HG03378 (cell line): ENCODE results near the gene TRIM7.
A peak's percentile ranks its signal among the peaks of the same experiment; 100 is the strongest.
"Not testable (repeated sequence)": the region's sequence is repeated elsewhere in the genome, so short reads cannot be mapped to it uniquely, and the experiment has no call there.

Experiments
- ATAC-seq: cut with Tn5 transposase; IDR thresholded peaks from one replicate; pipeline ENCODE4 v1.9.1; 2021; ENCODE audit warnings: mild to moderate bottlenecking, moderate library complexity; ENCODE audit not compliant: unreplicated experiment

Gene TRIM7

DNA sequence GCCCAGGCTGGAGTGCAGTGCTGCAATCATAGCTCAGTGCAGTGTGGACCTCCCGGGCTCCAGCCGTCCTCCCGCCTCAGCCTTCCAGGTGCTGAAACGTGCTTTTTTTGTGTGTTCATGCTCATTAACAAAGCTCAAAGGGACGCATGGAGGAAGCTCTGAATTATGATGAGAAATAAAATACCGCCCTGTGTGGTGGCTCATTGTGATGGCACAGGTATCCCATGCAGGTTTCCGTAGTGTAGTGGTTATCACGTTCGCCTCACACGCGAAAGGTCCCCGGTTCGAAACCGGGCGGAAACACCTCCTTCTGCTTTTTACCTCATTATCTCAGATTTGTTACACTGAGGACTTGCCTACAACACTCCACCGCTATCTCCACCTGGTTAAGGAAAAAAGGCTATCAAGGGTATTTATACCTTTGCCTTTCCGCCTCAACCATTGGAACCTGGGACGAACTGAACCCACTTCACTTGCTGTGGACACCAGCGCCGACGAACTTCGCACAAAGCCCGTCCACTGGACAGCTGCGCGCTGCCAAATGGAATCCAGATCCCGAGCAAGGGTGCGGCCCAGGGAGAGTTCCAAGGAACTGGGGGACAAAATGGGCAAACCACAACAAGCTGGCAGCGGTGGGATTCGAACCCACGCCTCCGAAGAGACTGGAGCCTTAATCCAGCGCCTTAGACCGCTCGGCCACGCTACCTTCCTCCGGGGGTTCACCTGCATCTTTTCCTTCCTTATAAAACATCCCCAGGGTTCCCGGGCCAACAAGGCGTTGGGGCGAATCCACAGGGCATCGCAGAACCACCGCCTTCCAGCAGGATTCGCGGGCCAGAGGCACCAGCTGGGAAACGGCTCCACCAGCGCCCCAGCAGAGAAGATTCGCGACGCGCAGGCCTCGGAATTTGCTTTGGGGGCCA, 31.3 kb downstream of the TRIM7 start:
- peak; percentile 42 for ATAC-seq

- ATAC-seq: peak; percentile 15
Observed at GRCh38 chr5:181173027-181173419, 32.0 kb downstream of the TRIM7 start.

GRCh38 chr5:181171782-181172181, 33.2 kb downstream of the TRIM7 start:
- ATAC-seq: no peak

DNA sequence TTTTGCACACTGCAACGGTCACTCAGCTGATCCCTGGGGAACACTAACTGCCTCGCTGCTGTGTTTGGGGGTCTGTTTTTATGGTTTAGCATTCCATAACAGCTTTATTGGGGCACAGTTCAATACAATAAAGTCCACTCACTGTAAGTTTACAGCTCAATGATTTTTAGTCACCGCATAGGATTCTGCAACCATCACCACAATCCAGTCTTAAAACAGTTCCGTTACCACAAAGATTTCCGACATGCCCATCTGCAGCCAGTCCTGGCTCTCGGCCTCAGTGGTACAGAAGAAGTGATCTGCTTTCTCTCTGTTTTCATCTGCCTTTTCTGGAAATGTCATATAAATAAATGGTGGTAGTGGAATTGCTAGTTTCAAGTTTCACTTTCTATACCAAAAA, 34.0 kb downstream of the TRIM7 start:
- ATAC-seq: no peak

DNA sequence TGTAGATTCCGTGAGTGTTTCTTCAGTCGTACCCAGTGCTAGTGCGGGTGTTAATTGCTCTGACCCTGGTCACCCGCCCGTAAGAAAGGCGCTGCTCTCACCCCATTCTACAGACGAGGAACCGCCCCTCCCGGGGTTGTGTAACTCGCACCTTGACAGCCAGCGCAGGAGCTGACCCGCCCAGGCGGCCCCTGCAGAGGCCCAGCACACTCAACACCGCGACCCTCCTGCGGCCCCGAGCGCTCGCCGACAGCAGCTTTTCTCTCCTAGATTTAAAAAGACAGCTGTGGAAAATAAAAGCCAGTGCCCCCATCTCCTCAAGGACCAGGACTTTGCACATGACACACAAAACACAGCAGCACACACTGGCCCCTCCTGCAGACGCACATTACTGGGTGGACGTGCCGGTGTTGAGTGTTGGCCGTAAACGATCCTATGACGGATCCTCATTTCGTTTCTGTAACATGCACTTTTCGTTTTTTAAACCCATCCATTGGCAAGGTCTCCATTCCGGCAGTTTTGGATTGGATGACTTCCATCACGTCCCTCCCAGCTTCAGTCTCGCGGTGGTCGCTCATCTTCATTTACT, 34.7 kb downstream of the TRIM7 start:
- no peak for ATAC-seq

DNA sequence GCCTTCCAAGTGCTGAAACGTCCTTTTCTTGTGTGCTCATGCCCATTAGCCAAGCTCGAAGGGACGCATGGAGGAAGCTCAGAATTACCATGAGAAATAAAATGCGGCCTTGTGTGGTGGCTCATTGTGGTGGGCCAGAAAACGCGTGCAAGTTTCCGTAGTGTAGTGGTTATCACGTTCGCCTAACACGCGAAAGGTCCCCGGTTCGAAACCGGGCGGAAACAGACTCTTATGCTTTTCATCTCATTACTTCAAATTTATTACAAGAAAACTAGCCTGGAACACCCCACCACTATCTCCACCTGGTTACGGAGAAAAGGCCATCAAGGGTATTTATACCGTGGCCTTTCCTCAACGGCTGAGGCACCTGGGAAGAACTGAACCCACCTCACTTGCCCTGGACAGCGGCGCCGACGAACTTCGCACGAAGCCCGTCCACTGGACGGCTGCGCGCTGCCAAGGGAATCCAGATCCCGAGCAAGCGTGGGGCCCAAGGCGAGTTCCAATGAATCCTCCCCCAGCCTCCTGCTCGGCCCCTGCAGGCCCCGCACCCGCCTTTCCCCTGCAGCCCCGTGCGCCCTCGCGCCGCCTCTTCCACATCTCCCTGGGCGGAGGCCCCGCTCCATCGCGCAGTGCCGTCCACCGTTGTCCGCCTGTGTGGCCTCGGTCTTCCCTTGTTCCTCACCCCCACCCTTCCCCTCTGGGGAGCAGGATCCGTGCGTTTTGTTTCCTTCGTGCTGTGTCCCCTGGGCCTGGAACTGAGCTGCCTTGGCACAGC, 35.3 kb downstream of the TRIM7 start:
- not testable (repeated sequence) for ATAC-seq

GRCh38 chr5:181168595-181169118, 36.3 kb downstream of the TRIM7 start:
- no peak for ATAC-seq

DNA sequence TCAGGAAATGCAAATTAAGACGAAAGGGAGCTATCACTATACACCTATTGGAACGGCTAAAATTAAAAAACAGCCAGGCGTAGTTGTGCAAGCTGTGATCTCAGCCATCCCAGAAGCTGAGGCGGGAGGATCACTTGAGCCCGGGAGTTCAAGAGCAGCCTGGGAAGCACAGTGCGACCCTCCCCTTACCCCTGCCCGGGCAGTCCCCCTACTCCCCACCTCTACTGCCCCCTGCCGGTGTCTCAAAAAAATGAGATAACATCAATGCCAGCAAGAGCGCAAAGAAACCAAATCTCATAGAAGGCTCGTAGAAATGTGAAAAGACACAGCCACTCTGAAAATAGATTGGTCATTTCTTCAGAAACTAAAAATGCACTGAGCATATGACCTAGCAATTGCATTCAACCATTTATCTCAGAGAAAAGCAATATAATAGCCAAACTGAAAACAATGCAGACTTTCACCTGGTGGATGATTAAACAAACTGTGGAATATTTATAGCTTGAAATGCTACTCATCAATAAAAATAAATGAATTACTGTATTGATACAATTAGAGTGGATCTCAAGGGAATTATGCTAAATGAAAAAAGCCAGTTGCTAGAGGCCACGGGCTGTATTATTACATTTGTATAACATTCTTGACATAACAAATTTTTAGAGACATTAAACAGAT, 37.0 kb downstream of the TRIM7 start:
- no peak for ATAC-seq

GRCh38 chr5:181166812-181167733, 37.9 kb downstream of the TRIM7 start:
- ATAC-seq: no peak

- ATAC-seq: no peak
Observed at GRCh38 chr5:181164076-181164952, 40.7 kb downstream of the TRIM7 start.

- ATAC-seq: no peak
Observed at GRCh38 chr5:181163487-181164075, 41.4 kb downstream of the TRIM7 start.

DNA sequence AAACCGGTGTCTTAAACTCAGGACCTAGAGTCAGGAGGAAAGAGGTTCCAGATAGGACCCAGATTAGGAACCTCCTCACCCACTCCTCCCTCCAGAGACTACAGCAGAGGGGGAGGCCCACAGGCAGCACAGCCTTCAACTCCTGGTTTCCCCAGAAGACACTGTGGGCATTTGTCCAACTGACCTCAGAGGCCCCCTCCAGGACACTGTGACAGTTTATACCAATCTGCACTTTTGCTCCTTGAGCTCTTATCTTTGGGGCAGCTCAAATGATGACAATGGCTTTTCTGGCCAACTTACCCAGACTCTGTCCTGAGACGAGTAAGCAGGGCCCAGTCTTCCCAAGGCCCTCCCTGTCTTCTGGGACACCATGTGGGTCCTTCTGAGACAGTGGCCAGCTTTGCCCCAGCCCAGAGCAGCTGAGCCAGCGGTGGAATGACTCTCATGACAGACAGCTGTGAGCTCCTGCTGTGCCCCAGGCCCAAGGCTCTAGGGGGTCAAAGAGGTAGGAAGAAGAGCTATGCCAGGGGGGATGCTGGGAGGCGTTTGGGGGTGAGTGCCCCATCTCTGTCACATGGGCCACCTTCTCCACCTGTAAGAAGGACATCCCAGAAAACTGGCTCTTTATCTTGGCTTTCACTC, 43.3 kb downstream of the TRIM7 start:
- no peak for ATAC-seq

- ATAC-seq: not testable (repeated sequence)
Observed at GRCh38 chr5:181160755-181161533, 44.1 kb downstream of the TRIM7 start.

GRCh38 chr5:181160152-181160754, 44.7 kb downstream of the TRIM7 start:
- ATAC-seq: peak; percentile 47

- ATAC-seq: peak; percentile 47
Observed at GRCh38 chr5:181159286-181160151, 45.5 kb downstream of the TRIM7 start.

- ATAC-seq: no peak
Observed at GRCh38 chr5:181158869-181159268, 46.1 kb downstream of the TRIM7 start.
